Aorta (tissue), 5 donors: Measurements from ENCODE around the gene CTIF. TPM values are rescaled to one million over a fixed set of nuclear protein-coding genes. Genes with fewer than 3 reads are reported as not detected.

Experiments
- ATAC-seq: fragments of 200-7000 bp; cut with Tn5 transposase; one replicate; pipeline ENCODE4 v1.9.1; 2022; ENCODE audit warnings: moderate library complexity; ENCODE audit not compliant: low FRiP score
- DNase-seq, 2 donors: peaks; one replicate each; pipeline ENCODE4 v3.0.0-alpha.2; 2020
- H3K27ac ChIP-seq, 2 donors: one replicate each; pipeline ENCODE4 v1.5.1; 2013; ENCODE audit warnings: low read length in 2 of 2, mild to moderate bottlenecking in 2 of 2, moderate library complexity in 2 of 2, control low read depth in 1 of 2, inconsistent platforms in 1 of 2, low read depth in 1 of 2
- H3K27me3 ChIP-seq, 2 donors: one replicate each; pipeline ENCODE4 v1.6.1; 2013; ENCODE audit warnings: control low read depth in 1 of 2, low read length in 1 of 2, mild to moderate bottlenecking in 1 of 2, moderate library complexity in 1 of 2; ENCODE audit not compliant: insufficient read depth in 2 of 2, control insufficient read depth in 1 of 2
- H3K36me3 ChIP-seq, 2 donors: one replicate each; pipeline ENCODE4 v1.6.1; 2013; ENCODE audit warnings: control low read depth in 1 of 2, low read length in 1 of 2, mild to moderate bottlenecking in 1 of 2; ENCODE audit not compliant: insufficient read depth in 2 of 2, control insufficient read depth in 1 of 2
- H3K4me1 ChIP-seq, 2 donors: one replicate each; pipeline ENCODE4 v1.6.1; 2013; ENCODE audit warnings: low read length in 2 of 2, control low read depth in 1 of 2, mild to moderate bottlenecking in 1 of 2, moderate library complexity in 1 of 2; ENCODE audit not compliant: insufficient read depth in 2 of 2, control insufficient read depth in 1 of 2
- H3K4me3 ChIP-seq, 2 donors: one replicate each; pipeline ENCODE4 v1.5.1; 2013; ENCODE audit warnings: low read length in 2 of 2, control low read depth in 1 of 2, mild to moderate bottlenecking in 1 of 2
- H3K9me3 ChIP-seq: one replicate; pipeline ENCODE4 v1.6.1; 2013; ENCODE audit warnings: mild to moderate bottlenecking, low read length; ENCODE audit not compliant: control insufficient read depth
- WGBS, 2 donors: extraction: QIAGEN DNeasy Blood & Tissue Kit; methylation state at CpG; one replicate each; pipeline ENCODE4 v1.1.7; 2013; 5-methylcytosine and 5-hydroxymethylcytosine counted together
- intact Hi-C, 2 donors: fragments of 100-400 bp; cut with DNase I; formaldehyde crosslinking; loops; one replicate each; pipeline versions ENCODE4 v1.14.2 to v1.15.0; 2022
- polyA plus RNA-seq, 2 donors: library from polyadenylated mRNA; stranded (reverse); fragments of 200-250 nt; gene quantifications; one replicate each; pipeline ENCODE4 v1.2.3, GENCODE V29; 2013
- total RNA-seq, 2 donors: library from RNA; stranded (reverse); fragmentation: NEBNext Ultra II Directional; extraction: Animal tissue kit (Norgen Biotek cat#: 25700); gene quantifications; one replicate each; pipeline ENCODE4 v1.2.1, GENCODE V29; 2021
- donor health status: healthy with polysubstance abuse.
- donor health status: Bipolar disorder and iron deficiency.
- donor health status: DM: no; HTN: no; CAD: no.
- donor health status: DM: no; HTN: no; CAD: no.
- donor health status: DM: yes; HTN: yes; CAD: no.

The CTIF gene
- total and polyA plus RNA-seq, 4 donors: 14.4 to 113 (median 93.4) TPM

GRCh38 chr18:48753691-48754090 lies 214.9 kb downstream of the CTIF start:
- H3K9me3 ChIP-seq: no peaks in the 10 kb centered on the region
- WGBS, 2 donors: 86 to 88% methylated on average over 11 of the region's 11 CpGs
- H3K27ac ChIP-seq: no peak overlapping the region
- ATAC-seq: no peak
- no peaks in the 10 kb centered on the region for H3K27me3 ChIP-seq
- no peak for DNase-seq
- no peaks in the 10 kb centered on the region for H3K36me3 ChIP-seq
- intact Hi-C loops: no loop called here
- H3K4me3 ChIP-seq: no peak overlapping the region
- peaks cover 0 to 2% of the 10 kb centered on the region in 2 donors for H3K4me1 ChIP-seq

- Histone ChIP-seq H3K4me3 (no peak overlapping the region), H3K4me1 (peaks cover 0 to 2% of the 10 kb centered on the region in 2 donors), H3K9me3 (no peaks in the 10 kb centered on the region), H3K36me3 (no peaks in the 10 kb centered on the region), H3K27ac (no peak overlapping the region), H3K27me3 (no peaks in the 10 kb centered on the region)
- ATAC-seq (no peak), DNase-seq (no peak)
- intact Hi-C loops: no loop called here
- WGBS, 2 donors: 89 to 95% methylated on average over 5 of the region's 5 CpGs
Observed at GRCh38 chr18:48754559-48754958, 215.7 kb downstream of the CTIF start.

- DNase-seq (no peak), ATAC-seq (no peak)
- H3K4me1 ChIP-seq: peaks cover 0 to 2% of the 10 kb centered on the region in 2 donors
- no peak overlapping the region for H3K4me3 ChIP-seq
- no peaks in the 10 kb centered on the region for H3K27me3 ChIP-seq
- no peaks in the 10 kb centered on the region for H3K36me3 ChIP-seq
- 88 to 90% methylated on average over 6 of the region's 6 CpGs for WGBS, 2 donors
- intact Hi-C loops: no loop called here
- no peaks in the 10 kb centered on the region for H3K9me3 ChIP-seq
- no peak overlapping the region for H3K27ac ChIP-seq
Observed at GRCh38 chr18:48754993-48755473, 216.2 kb downstream of the CTIF start.

DNA sequence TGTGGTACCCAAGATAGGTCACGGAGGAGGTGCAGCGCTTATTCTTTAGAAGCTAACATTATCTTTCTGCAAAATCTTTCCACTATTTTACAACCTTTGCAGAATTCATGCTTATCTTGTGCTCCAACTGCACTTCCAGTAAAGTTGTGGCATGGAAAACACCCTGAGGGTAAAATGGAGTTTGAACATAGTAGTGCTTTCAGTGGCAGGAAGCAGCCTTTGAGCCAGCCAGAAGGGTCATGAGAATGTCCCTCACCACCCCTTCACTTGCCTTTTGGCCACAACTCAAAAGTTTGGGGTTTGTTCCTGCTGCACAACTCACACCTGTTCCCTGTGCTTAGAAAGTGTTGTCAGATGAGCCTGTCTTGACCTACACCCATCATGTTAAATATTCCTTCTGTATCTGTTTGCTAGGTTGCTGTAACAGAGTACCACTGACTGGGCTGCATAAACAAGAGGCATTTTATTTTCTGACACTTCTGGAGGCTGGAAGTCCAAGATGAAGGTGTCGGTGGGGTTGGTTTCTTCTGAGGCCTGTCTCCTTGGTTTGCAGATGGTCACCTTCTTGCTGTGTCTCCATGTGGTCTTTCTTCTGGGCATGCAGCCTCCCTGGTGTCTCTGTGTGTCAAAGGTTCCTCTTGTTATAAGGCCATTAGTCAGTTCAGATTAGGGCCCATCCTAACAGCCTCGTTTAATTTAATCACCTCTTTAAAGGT lies 217.8 kb downstream of the CTIF start:
- peaks cover 0 to 3% of the 10 kb centered on the region in 2 donors for H3K36me3 ChIP-seq
- H3K4me3 ChIP-seq: no peak overlapping the region
- ATAC-seq (no peak), DNase-seq (no peak)
- no peaks in the 10 kb centered on the region for H3K9me3 ChIP-seq
- H3K27ac ChIP-seq: no peak overlapping the region
- intact Hi-C loops: no loop called here
- 91 to 92% methylated on average over 4 of the region's 4 CpGs for WGBS, 2 donors
- no peaks in the 10 kb centered on the region for H3K27me3 ChIP-seq
- no peaks in the 10 kb centered on the region for H3K4me1 ChIP-seq

- intact Hi-C loops: no loop called here
- DNase-seq (no peak), ATAC-seq (no peak)
- 47 to 52% methylated on average over 6 of the region's 6 CpGs for WGBS, 2 donors
- H3K36me3 ChIP-seq: peaks cover 0 to 4% of the 10 kb centered on the region in 2 donors
- H3K27me3 ChIP-seq: no peaks in the 10 kb centered on the region
- H3K4me3 ChIP-seq: no peak overlapping the region
- no peak overlapping the region for H3K27ac ChIP-seq
- no peaks in the 10 kb centered on the region for H3K9me3 ChIP-seq
- H3K4me1 ChIP-seq: no peaks in the 10 kb centered on the region
Observed at GRCh38 chr18:48757367-48757766, 218.5 kb downstream of the CTIF start.

DNA sequence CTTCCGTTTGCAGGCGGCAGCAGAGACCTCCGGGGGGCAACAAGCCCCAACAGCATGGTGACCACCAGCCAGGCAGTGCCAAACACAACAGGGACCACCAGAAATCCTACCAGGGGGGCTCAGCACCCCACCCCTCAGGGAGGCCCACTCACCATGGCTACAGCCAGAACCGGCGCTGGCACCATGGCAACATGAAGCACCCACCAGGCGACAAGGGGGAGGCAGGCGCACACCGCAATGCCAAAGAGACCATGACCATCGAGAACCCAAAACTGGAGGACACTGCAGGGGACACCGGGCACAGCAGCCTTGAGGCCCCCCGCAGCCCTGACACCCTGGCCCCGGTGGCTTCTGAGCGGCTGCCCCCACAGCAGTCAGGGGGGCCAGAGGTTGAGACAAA lies 219.1 kb downstream of the CTIF start:
- no peaks in the 10 kb centered on the region for H3K4me1 ChIP-seq
- intact Hi-C loops: no loop called here
- H3K4me3 ChIP-seq: no peak overlapping the region
- no peak overlapping the region for H3K27ac ChIP-seq
- WGBS, 2 donors: 80 to 88% methylated on average over 12 to 13 of the region's 13 CpGs
- H3K27me3 ChIP-seq: no peaks in the 10 kb centered on the region
- no peak for ATAC-seq
- H3K36me3 ChIP-seq: peaks cover 0 to 4% of the 10 kb centered on the region in 2 donors
- no peaks in the 10 kb centered on the region for H3K9me3 ChIP-seq
- no peak for DNase-seq

DNA sequence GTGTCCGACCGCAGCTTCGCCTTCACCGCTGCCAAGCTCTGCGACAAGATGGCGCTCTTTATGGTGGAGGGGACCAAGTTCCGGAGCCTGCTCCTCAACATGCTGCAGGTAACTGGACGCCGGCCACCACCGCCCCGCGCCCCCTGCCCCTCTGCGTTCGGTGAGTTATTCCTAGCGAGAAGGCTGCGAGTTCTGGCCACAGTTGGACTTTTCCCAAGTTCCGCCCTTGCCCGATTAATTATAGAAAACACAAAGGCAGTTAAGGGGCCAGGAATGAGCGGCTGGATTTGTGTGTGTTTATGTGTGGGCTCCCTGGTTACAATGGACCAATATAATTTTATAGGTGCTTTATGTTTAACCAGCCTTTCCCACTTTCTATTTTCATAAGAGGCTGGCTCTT lies 222.8 kb downstream of the CTIF start:
- Histone ChIP-seq H3K4me1 (no peaks in the 10 kb centered on the region), H3K27me3 (no peaks in the 10 kb centered on the region), H3K36me3 (peaks cover 0 to 4% of the 10 kb centered on the region in 2 donors), H3K27ac (no peak overlapping the region), H3K9me3 (no peaks in the 10 kb centered on the region), H3K4me3 (no peak overlapping the region)
- WGBS, 2 donors: 94 to 95% methylated on average over 19 of the region's 19 CpGs
- ATAC-seq (no peak), DNase-seq (no peak)
- intact Hi-C loops: no loop called here

DNA sequence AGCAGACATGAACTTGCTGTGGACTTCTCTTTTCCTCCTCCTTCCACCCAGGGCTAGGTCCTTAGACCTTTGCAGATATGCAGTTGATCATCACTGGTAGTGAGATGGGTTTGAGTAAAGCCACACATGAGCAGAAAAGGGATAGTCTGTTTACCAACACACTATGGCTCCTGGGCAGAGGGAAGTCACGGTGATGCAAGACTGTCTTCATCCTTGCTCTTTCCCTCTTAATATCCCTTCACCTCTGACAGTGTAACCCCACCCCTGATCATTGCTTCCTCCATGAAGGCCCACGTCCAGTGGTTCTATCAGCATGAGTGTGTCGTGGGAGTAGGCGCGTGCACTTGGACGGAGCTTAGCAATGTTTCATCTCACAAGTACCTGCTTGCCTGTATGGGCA lies 223.2 kb downstream of the CTIF start:
- Histone ChIP-seq H3K27me3 (no peaks in the 10 kb centered on the region), H3K4me3 (no peak overlapping the region), H3K9me3 (no peaks in the 10 kb centered on the region), H3K27ac (no peak overlapping the region), H3K4me1 (no peaks in the 10 kb centered on the region), H3K36me3 (peaks cover 0 to 4% of the 10 kb centered on the region in 2 donors)
- 93 to 97% methylated on average over 6 of the region's 6 CpGs for WGBS, 2 donors
- intact Hi-C loops: no loop called here
- DNase-seq: no peak
- ATAC-seq: no peak
